Upper lobe of left lung (tissue), 4 donors: Measurements from ENCODE around the gene OTX2.

Source experiments
- POLR2A ChIP-seq, 4 donors: fragments of 450-650 bp; IDR thresholded peaks; one replicate each; pipeline ENCODE4 v1.5.1; 2016 to 2017; ENCODE audit warnings: antibody characterized with exemption in 4 of 4, mild to moderate bottlenecking in 2 of 4
- TF ChIP-seq, protein P1 (sequence below), 6 experiments: fragments of 450-650 bp in 4 of 6; fragments of 200-600 bp in 2 of 6; sonication (generic) in 2 of 6; IDR thresholded peaks; one replicate each; pipeline ENCODE4 v1.5.1; 2016 to 2019; ENCODE audit warnings: antibody characterized with exemption in 6 of 6

DNA sequence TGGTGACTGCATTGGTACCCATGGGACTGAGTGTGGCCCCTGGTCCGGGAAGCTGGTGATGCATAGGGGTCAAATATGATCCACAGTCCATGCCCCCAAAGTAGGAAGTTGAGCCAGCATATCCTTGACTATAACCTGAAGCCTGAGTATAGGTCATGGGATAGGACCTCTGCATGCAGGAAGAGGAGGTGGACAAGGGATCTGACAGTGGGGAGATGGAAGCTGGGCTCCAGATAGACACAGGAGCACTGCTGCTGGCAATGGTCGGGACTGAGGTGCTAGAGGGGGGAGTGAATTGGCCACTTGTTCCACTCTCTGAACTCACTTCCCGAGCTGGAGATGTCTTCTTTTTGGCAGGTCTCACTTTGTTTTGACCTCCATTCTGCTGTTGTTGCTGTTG lies 8.4 kb downstream of the OTX2 start:
- no peak for TF ChIP-seq POLR2A (IDR thresholded peaks at IDR 0.05)
- TF ChIP-seq, protein P1, sequence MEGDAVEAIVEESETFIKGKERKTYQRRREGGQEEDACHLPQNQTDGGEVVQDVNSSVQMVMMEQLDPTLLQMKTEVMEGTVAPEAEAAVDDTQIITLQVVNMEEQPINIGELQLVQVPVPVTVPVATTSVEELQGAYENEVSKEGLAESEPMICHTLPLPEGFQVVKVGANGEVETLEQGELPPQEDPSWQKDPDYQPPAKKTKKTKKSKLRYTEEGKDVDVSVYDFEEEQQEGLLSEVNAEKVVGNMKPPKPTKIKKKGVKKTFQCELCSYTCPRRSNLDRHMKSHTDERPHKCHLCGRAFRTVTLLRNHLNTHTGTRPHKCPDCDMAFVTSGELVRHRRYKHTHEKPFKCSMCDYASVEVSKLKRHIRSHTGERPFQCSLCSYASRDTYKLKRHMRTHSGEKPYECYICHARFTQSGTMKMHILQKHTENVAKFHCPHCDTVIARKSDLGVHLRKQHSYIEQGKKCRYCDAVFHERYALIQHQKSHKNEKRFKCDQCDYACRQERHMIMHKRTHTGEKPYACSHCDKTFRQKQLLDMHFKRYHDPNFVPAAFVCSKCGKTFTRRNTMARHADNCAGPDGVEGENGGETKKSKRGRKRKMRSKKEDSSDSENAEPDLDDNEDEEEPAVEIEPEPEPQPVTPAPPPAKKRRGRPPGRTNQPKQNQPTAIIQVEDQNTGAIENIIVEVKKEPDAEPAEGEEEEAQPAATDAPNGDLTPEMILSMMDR (IDR thresholded peaks at IDR 0.05): no peak
